Glutamatergic neuron (in vitro differentiated cells): ENCODE measurements around the gene GUCA1C. TPM values are rescaled to one million over a fixed set of nuclear protein-coding genes. Genes with fewer than 3 reads are reported as not detected.
A peak's percentile ranks its signal among the peaks of the same experiment; 100 is the strongest.

Source experiments
- DNase-seq: peaks from one replicate; pipeline ENCODE4 v3.0.0; 2022
- H3K27ac Mint-ChIP-seq: one replicate; pipeline ENCODE4 v1.8.0; 2020; ENCODE audit warnings: mild to moderate bottlenecking, mixed read lengths, inconsistent platforms; ENCODE audit not compliant: unreplicated experiment
- H3K27me3 Mint-ChIP-seq: one replicate; pipeline ENCODE4 v1.8.0; 2020; ENCODE audit warnings: mild to moderate bottlenecking, moderate library complexity, mixed read lengths, inconsistent platforms; ENCODE audit not compliant: unreplicated experiment
- H3K36me3 Mint-ChIP-seq: one replicate; pipeline ENCODE4 v1.8.0; 2020; ENCODE audit warnings: mild to moderate bottlenecking, mixed read lengths, inconsistent platforms; ENCODE audit not compliant: unreplicated experiment
- H3K4me1 Mint-ChIP-seq: one replicate; pipeline ENCODE4 v1.8.0; 2020; ENCODE audit warnings: mild to moderate bottlenecking, low read depth, mixed read lengths, inconsistent platforms; ENCODE audit not compliant: unreplicated experiment
- H3K4me3 Mint-ChIP-seq: one replicate; pipeline ENCODE4 v1.8.0; 2020; ENCODE audit warnings: mild to moderate bottlenecking, mixed read lengths, inconsistent platforms; ENCODE audit not compliant: unreplicated experiment
- H3K9me3 Mint-ChIP-seq: one replicate; pipeline ENCODE4 v1.8.0; 2020; ENCODE audit warnings: mild to moderate bottlenecking, moderate library complexity, mixed read lengths, inconsistent platforms; ENCODE audit not compliant: unreplicated experiment
- CTCF ChIP-seq: fragments of 200-600 bp; sonication (generic); IDR thresholded peaks from one replicate; pipeline ENCODE4 v1.5.0; 2021; ENCODE audit not compliant: partially characterized antibody, unreplicated experiment
- total RNA-seq: library from RNA; stranded (reverse); fragmentation: NEBNext Ultra II Directional; extraction: Animal tissue kit (Norgen Biotek cat#: 25700); gene quantifications from one replicate; pipeline ENCODE4 v1.2.1, GENCODE V29; 2021; ENCODE audit not compliant: unreplicated experiment

The GUCA1C gene
- total RNA-seq, 1 donor from 2014 or later: not detected

GRCh38 chr3:108914774-108915641 is 38.7 kb downstream of the GUCA1C start:
- Mint-ChIP-seq H3K4me1 (no peaks in the 10 kb centered on the region), H3K27me3 (no peaks in the 10 kb centered on the region), H3K4me3 (no peak overlapping the region), H3K9me3 (no peaks in the 10 kb centered on the region), H3K27ac (no peak overlapping the region), H3K36me3 (no peaks in the 10 kb centered on the region)
- peak; percentile 84 for TF ChIP-seq CTCF
- peak; percentile 55 for DNase-seq

GRCh38 chr3:108909799-108910198 is 43.9 kb downstream of the GUCA1C start:
- no peak for TF ChIP-seq CTCF
- no peak overlapping the region for H3K4me3 Mint-ChIP-seq

DNA sequence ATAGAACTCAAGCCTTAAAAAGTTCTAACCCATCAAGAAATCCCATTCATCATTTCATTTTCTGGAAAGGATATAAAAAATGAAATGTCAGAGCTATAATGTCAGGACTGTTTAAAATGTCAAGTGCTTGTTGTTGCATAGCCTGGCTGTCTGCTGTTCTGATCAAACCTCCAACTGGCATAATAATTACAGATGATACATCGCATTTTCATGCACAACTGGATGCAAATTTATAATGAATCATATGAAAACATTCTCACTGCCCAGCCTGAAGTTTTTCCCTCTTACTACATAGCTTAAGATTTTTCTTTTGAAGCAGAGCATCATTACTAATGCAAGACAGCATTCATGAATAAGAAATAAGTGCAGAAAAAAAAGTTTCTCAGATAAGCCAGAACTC is 46.5 kb downstream of the GUCA1C start:
- Mint-ChIP-seq H3K36me3 (no peaks in the 10 kb centered on the region), H3K4me1 (peaks cover 2% of the 10 kb centered on the region), H3K27ac (no peak overlapping the region), H3K27me3 (no peaks in the 10 kb centered on the region), H3K4me3 (no peak overlapping the region), H3K9me3 (no peaks in the 10 kb centered on the region)
- no peak for DNase-seq
- no peak for TF ChIP-seq CTCF

More at GRCh38 chr3:108909799-108910198, 43.9 kb downstream of the GUCA1C start:
- Mint-ChIP-seq H3K27me3 (no peaks in the 10 kb centered on the region), H3K27ac (no peak overlapping the region), H3K9me3 (no peaks in the 10 kb centered on the region), H3K4me1 (peaks cover 2% of the 10 kb centered on the region), H3K36me3 (no peaks in the 10 kb centered on the region)
- no peak for DNase-seq

GRCh38 chr3:108899530-108899929 is 54.1 kb downstream of the GUCA1C start:
- Mint-ChIP-seq H3K27ac (no peak overlapping the region), H3K36me3 (no peaks in the 10 kb centered on the region), H3K4me1 (no peaks in the 10 kb centered on the region), H3K27me3 (peaks cover 3% of the 10 kb centered on the region), H3K9me3 (no peaks in the 10 kb centered on the region), H3K4me3 (no peak overlapping the region)
- no peak for DNase-seq
- TF ChIP-seq CTCF: no peak

GRCh38 chr3:108897883-108898282 is 55.8 kb downstream of the GUCA1C start:
- Mint-ChIP-seq H3K27me3 (peaks cover 3% of the 10 kb centered on the region), H3K4me3 (no peak overlapping the region), H3K9me3 (no peaks in the 10 kb centered on the region), H3K4me1 (no peaks in the 10 kb centered on the region), H3K27ac (no peak overlapping the region), H3K36me3 (no peaks in the 10 kb centered on the region)
- no peak for DNase-seq
- no peak for TF ChIP-seq CTCF
